GM12891 (cell line): ENCODE measurements around the gene ANKRD13B.
"Not testable (repeated sequence)": the region's sequence is repeated elsewhere in the genome, so short reads cannot be mapped to it uniquely, and the experiment has no call there.

Experiments used
- DNase-seq: peaks from one replicate; pipeline ENCODE4 v3.0.0; 2011; ENCODE audit warnings: low spot score; ENCODE audit not compliant: insufficient read length
- FAIRE-seq: peaks from 2 replicates; lab custom pipeline; 2011; peaks lifted over from hg19 to GRCh38; lab: Jason Lieb, UNC
- PAX5 ChIP-seq: IDR thresholded peaks from 2 replicates; pipeline ENCODE4 v1.6.1; 2011; ENCODE audit warnings: low read length, moderate library complexity, mild to moderate bottlenecking; ENCODE audit not compliant: insufficient read depth, severe bottlenecking
- POLR2A ChIP-seq: IDR thresholded peaks from 2 replicates; pipeline ENCODE4 v1.6.1; 2011; ENCODE audit warnings: low read depth, low read length, control low read depth
- POLR2AphosphoS5 ChIP-seq: IDR thresholded peaks from 2 replicates; pipeline ENCODE4 v1.6.1; 2011; ENCODE audit warnings: low read depth, low read length, control low read depth
- POU2F2 ChIP-seq: IDR thresholded peaks from 2 replicates; pipeline ENCODE4 v1.6.1; 2011; ENCODE audit warnings: low read depth, mild to moderate bottlenecking, control low read depth, low read length, moderate library complexity
- SPI1 ChIP-seq: IDR thresholded peaks from 2 replicates; pipeline ENCODE4 v1.6.1; 2011; ENCODE audit warnings: low read depth, low read length, control low read depth
- TAF1 ChIP-seq: IDR thresholded peaks from 2 replicates; pipeline ENCODE4 v1.6.1; 2011; ENCODE audit warnings: low read depth, low read length, control low read depth

Gene ANKRD13B

GRCh38 chr17:29640981-29641642 is 48.2 kb downstream of the ANKRD13B start:
- DNase-seq, result no peak
- no peak for FAIRE-seq
- TF ChIP-seq POU2F2, result no peak

- no peak for DNase-seq
- TF ChIP-seq SPI1 (no peak), POU2F2 (no peak), POLR2A (no peak), TAF1 (no peak), PAX5 (no peak), POLR2AphosphoS5 (no peak)
- FAIRE-seq, result no peak
Observed at GRCh38 chr17:29642171-29642611, 49.3 kb downstream of the ANKRD13B start.

GRCh38 chr17:29643817-29644160 is 50.9 kb downstream of the ANKRD13B start:
- TF ChIP-seq POLR2AphosphoS5 (no peak), TAF1 (no peak), PAX5 (no peak), SPI1 (no peak), POLR2A (no peak), POU2F2 (no peak)
- DNase-seq (no peak), FAIRE-seq (no peak)

- no peak for FAIRE-seq
- no peak for TF ChIP-seq SPI1
- no peak for DNase-seq
Observed at GRCh38 chr17:29645515-29646051, 52.7 kb downstream of the ANKRD13B start.

GRCh38 chr17:29648005-29648404 is 55.1 kb downstream of the ANKRD13B start:
- FAIRE-seq (no peak), DNase-seq (no peak)
- TF ChIP-seq POLR2AphosphoS5 (no peak), TAF1 (no peak), POU2F2 (no peak), PAX5 (no peak), POLR2A (no peak), SPI1 (no peak)

GRCh38 chr17:29649359-29649758 is 56.4 kb downstream of the ANKRD13B start:
- no peak for FAIRE-seq

GRCh38 chr17:29650396-29650795 is 57.5 kb downstream of the ANKRD13B start:
- no peak for FAIRE-seq
- DNase-seq, result no peak
- no peak for TF ChIP-seq SPI1
- no peak for TF ChIP-seq POLR2AphosphoS5

More at GRCh38 chr17:29649359-29649758, 56.4 kb downstream of the ANKRD13B start:
- TF ChIP-seq SPI1 (no peak), POLR2A (no peak)
- no peak for DNase-seq

- DNase-seq, FAIRE-seq: not testable (repeated sequence)
Observed at GRCh38 chr17:29651913-29652312, 59.0 kb downstream of the ANKRD13B start.

GRCh38 chr17:29652976-29653375 is 60.0 kb downstream of the ANKRD13B start:
- no peak for DNase-seq
- TF ChIP-seq PAX5 (no peak), SPI1 (no peak), POU2F2 (no peak), TAF1 (no peak), POLR2AphosphoS5 (no peak), POLR2A (no peak)
- FAIRE-seq, result no peak

- TF ChIP-seq POLR2AphosphoS5, result no peak
- no peak for TF ChIP-seq POU2F2
- TF ChIP-seq PAX5, result no peak
- no peak for FAIRE-seq
- DNase-seq, result no peak
Observed at GRCh38 chr17:29653995-29654714, 61.2 kb downstream of the ANKRD13B start.

- FAIRE-seq, result no peak
- TF ChIP-seq POLR2A, result no peak
- TF ChIP-seq POLR2AphosphoS5, result no peak
- no peak for TF ChIP-seq SPI1
- no peak for TF ChIP-seq POU2F2
- no peak for TF ChIP-seq PAX5
- no peak for TF ChIP-seq TAF1
- no peak for DNase-seq
Observed at GRCh38 chr17:29655323-29655722, 62.4 kb downstream of the ANKRD13B start.
